ENCODE results near the gene RNF187.
A peak's percentile ranks its signal among the peaks of the same experiment; 100 is the strongest.
"Not testable (repeated sequence)": the region's sequence is repeated elsewhere in the genome, so short reads cannot be mapped to it uniquely, and the experiment has no call there.

RNF187 gene

DNA sequence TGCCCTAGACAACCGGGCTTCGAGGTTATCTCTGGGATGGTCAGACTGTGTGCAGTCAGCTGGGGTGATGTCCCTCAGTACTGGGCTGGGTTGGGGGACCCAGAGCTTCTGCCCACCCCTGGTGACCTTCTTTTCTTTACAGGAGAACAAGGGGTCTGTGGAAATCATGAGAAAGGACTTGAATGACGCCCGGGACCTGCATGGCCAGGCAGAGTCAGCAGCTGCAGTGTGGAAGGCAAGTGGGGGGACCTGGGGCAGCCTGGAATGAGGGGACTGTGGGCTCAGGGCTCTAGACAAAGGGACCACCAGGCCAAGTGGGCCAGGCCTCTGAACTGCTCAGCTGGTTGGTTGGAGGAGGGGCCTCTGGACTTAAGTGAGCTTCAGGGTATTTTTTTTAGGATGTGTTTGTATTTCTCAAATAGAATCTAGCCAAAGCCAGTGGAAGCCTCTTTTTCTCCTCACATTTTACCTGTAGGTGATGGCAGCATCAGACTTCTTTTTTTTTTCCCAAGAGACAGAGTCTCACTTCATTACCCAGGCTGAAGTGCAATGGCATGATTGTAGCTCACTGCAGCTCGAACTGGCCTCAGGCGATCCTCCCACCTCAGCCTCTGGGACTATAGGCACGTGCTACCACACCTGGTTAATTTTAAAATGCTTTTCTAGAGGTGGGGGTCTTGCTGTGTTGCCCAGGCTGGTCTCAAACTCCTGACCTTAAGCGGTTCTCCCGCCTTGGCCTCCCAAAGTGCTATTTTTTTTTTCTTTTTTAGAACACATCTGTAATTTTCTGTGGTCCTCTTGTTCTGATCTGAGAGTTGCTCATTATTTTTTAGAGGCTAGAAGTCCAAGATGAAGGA lies 1.9 kb downstream of the RNF187 start:
- no peak for DNase-seq

DNA sequence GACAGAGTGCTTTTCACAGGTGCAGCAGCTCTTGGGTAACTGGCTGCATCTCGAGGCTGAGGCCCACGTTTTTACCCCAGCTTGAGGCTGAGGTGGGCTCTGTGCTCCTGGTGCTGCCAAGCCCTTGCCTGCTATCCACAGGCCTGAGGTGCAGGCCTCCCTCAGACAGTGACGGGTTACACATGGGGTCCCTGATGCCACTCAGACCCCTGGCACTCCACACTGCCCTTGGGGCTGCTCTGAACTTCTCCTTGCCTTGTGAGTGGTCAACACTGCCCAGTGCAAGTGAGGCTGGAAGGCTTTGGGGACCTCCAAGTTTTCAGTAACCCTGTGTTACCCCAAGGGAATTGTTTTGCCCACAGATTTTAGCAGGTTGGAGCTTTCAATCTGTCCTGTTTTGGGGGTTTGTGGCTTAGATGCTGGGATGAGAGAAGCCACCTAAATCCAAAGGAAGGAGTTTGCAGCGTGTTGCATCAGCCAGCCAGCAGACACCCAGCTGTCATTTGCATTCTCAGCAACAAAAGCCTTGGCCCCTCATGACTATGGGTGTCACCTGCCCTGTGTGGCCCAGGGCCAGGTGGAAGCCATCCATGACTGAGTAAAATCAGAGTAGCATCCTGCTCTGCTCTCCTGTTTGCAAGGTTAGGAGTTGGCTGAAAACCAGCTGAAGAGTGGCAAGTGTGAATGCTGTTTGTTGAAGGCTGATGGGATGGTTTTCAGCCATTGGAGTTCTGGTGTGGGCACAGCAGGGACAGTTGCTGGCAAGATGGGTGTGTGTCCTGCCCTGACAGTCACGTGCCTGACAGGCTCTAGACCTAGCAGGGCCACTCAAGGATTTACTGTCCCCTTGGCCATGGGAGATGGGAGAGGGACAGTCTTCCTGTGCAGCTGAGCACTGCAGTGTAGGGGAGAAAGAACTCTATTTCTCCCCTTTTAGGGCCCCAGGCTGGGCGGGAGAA lies 3.2 kb downstream of the RNF187 start:
- DNase-seq, result peak; percentile 82

DNA sequence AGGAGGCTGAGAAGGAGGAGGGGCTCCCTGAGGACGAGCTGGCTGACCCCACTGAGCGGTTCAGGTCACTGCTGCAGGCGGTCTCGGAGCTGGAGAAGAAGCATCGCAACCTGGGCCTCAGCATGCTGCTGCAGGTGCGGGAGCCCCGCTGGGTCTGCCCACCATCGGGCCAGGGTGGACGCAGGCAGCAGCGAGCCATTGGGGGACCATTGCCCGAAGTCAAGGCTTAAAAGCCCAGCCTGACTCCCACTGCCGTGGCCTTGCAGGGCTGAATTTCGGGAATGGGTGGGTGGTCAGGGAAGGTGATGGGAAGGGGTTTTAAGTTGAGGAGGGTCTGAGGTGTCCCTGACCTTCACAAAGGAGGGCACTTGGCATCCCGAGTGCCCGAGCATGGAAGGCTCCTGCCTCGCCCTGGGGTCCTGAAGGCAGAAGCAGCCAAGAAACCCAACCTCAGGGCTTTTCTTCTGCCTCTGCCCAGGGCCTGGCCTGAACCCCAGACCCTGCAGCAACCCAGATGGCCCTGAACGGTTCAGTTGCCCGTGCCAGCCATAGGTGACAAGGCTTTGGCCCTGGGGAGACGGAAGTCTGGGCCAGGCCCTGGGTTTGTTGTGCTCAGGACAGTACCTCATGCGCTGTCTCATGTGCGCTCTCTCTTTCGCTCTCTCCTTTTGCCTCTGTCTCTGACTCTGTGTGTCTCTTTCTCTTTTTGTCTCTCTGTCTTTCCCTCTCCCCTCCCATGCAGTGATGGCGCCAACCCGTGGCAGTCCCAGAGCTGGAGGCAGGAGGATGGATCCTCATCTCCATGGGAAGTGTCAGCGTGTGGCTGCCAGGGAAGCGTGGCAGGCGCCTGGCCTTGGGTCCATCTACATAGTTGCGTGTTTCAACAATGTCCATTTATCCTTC lies 6.2 kb downstream of the RNF187 start:
- no peak for DNase-seq

DNA sequence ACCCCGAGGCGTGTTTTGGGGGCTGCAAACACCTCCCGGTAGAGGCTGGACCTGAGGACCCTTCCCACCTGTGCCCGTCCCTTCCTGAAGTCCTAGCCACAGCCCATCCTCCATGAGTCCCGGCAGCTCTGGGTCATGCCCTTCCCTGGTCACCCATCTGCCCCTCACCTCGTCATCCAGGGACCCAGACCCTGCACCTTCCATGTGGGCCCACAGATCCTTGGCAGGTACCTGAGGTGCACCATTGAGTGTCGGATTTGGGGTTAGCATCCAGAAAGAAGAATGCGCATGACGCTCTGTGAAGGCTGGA lies 6.8 kb downstream of the RNF187 start:
- DNase-seq, result no peak

DNA sequence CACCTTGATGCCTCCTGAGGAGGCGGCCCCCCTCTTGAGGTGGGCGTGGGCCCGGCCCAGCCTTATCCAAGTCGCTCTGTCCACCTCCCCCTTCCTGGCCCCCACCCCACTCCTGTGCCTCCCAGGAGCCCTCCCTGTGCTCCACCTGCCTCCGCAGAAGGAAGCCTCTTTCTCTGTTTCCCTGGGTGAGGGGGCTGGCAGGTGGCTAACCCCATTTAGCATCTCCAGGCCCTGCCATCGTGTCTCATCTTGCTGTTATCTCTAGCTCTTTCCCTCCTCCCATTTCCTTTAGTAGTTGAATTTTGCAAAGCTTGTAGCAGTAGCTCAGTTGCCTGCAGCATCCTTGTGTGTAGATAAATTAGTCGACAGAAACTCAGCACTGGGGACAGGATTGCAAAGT lies 7.2 kb downstream of the RNF187 start:
- no peak for DNase-seq

DNA sequence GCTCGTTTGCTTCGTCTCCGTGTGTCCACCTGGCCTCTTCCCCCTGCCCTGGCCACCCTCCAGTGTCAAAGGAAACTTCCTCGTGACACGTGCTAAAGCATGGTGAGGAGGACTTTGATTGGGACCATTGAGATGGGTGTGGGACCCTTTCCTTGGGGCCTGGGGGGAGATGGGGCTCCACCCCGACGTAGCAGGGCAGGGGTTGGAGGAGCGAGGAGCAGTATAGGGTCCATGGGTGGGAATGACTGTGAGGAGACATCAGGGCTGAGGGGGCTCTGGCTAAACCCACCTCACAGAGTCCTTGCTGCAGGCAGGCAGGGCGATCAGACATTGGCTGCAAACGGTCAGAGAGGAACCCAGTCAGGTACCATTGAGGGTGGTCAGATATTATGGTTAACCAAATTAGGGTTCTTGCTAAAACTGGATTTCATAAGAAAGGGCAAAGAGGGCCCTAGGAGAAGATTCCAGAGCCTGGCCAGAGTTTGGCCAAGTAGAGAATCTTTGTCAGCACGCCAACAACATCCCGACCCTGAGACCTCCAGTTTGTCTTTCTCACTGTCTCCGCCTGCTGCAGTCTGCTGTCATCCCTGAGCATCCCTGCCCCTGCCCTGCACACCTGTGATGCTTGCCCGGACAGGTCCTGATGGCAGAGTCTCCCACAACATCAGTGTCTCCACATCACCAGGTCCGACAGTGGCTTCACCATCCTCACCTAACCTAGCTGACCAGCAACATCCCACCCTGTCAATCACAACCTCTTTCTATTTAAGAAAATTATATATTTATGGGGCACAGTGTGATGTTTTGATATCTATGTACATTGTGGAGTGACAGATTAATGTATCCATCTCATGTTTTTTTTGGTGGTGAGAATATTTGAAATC lies 8.0 kb downstream of the RNF187 start:
- no peak for DNase-seq

DNA sequence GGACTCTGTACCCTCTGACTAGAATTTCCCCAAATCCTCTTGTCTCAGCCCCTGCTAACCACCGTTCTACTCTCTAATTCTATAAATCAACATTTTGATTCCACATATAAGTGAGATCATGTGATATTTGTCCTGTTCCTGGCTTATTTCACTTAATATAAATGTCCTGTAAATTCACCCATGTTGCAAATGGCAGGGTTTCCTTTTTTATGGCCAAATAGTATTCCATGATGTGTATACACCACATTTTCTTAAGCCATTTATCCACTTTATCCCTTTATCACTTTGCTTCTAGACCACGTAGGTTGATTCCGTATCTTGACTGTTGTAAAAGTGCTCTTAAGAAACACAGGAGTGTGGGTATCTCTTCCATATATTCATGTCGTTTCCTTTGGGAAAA lies 8.9 kb downstream of the RNF187 start:
- no peak for DNase-seq

DNA sequence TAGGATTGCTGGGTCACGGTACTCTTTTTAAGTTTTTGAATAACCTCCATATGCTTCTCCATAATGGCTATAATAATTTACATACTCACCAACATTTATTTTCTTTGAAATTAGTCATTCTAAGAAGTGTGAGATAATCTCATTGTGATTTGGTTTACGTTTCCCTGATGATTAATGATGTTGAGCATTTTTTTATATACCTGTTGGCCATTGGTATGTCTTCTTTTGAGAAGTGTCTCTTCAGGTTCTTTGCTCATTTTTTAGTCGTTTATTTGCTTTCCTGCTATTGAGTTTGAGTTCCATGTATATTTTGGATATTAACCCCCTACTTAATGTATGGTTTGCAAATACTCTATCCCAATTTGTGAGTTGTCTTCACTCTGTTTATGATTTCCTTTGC lies 9.3 kb downstream of the RNF187 start:
- DNase-seq, result no peak

DNA sequence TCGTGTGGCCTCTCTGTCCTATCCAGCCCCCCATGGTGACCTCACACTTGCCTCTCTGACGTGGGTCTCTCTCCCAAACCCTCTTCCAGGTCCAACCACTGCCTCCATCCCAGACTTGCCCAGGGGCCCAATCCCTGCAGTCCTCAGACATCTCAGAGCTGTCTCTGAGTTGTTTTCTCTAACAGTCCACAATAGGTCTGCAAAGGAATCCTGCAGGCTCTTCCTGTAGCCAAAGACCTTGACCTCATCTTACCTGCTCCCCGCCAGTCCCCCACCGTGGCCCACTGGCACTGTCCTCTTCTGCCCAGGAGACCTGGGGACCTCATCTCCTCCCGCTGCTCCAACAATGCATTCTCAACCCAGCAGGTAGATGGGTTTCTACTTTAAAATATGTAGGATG lies 10.0 kb downstream of the RNF187 start:
- DNase-seq, result no peak

DNA sequence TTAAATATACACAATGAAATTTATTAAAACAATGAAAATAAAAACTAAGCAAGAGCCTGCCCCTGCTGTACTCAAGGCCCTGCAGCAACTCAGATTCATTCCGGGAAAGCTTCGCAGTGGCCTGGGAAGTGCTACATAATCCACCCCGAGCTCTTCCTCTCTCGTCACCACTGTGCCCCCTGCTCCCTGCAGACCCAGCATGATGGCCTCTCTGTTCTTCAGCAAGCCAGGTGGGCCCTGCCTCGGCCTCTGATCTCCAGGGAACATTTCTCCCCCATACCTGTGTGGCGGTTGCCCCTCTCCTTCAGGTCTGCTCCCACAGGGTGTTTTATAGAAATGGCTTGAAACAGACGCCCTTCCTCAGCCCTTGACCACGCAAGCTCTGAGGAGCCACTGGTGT lies 10.6 kb downstream of the RNF187 start:
- no peak for DNase-seq

DNA sequence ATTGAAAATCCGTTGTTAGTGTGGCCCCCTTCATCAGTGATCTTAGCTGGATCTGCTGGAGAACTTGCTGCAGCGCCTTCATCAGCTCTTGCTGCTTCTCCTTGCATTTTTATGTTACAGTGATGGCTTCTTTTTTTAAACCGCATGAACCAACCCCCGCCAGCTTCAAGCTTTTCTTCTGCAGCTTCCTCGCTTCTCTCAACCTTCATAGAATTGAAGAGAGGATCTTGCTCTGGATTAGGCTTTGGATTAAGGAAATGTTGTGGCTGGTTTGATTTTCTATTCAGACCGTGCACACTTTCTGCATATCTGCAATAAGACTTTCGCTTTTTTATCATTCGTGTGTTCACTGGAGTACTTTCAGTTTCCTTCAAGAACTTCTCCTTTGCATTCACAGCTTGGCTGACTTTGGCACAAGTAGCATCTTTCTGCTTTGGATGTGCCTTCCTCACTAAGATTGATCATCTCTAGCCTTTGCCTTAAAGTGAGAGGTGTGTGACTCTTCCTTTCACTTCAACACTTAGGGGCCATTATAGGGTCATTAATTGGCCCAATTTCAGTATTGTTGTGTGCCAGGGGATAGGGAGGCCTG lies 13.1 kb downstream of the RNF187 start:
- no peak for DNase-seq

DNA sequence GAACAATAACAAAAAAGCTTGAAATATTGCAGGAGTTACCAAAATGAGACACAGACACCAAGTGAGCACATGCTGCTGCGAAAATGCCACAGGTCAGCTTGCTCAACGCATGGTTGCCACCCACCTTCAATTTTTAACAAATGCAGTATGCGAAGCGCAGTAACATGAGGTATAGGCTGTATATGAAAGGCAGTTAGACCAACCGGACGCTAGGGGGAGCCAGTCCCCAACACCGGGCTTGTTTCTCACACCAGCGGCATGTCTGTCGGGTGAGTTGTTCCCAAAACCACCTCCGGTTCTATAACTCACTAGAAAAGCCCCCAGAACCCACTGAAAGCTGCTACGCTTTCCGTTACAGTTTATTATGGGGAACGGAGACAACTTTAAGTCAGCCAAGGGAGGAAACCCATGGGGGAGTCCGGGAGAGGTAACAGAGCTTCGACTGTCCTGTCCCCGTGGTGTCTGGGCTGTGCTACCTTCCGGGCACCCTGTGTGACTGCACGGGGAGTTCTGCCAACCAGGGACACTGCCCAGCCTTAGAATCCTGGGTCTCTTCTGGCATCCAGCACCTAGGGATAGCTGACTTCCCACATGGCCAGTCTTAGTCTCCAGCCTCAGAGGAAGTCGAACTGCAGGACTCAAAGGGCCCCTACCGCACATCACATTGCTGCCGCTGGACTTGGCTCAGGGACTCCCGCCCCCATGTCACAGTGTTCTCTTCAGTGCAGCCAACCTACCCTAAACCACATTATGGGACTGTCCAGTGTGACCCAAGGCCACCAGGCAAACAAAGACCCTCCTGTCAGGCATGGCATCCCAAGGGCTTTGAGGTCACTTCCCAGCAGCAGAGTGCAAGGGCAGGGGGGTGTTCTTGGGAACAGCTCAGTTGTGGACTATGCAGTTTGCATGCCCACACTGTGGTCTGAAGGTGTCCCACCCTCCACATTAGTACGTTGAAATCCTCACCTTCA lies 14.0 kb downstream of the RNF187 start:
- DNase-seq, result peak; percentile 49

DNA sequence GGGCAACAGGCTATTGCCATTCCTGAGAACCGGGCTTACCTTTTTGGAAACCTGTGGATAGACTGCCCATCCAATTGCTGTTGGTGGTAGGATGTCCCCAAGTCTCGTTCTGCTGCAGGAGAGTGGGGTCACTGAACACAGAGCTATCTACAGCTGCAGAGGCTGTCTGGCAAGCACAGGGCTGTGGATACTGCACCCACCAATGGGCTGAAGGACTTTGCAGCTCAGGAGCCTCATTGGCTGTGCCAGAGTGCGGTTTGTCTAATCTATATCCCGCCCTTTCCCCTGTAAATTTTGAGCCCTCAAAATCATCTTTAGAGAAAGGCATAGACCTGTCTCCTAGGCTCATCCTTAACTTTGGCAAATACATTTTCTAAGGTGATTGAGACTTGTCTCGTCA lies 15.3 kb downstream of the RNF187 start:
- DNase-seq, result no peak

DNA sequence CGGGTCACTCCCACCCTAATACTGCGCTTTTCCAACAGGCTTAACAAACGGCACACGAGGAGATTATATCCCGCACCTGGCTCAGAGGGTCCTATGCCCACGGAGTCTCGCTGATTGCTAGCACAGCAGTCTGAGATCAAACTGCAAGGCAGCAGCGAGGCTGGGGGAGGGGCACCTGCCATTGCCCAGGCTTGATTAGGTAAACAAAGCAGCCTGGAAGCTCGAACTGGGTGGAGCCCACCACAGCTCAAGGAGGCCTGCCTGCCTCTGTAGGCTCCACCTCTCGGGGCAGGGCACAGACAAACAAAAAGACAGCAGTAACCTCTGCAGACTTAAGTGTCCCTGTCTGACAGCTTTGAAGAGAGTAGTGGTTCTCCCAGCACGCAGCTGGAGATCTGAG lies 18.8 kb downstream of the RNF187 start:
- not testable (repeated sequence) for DNase-seq

DNA sequence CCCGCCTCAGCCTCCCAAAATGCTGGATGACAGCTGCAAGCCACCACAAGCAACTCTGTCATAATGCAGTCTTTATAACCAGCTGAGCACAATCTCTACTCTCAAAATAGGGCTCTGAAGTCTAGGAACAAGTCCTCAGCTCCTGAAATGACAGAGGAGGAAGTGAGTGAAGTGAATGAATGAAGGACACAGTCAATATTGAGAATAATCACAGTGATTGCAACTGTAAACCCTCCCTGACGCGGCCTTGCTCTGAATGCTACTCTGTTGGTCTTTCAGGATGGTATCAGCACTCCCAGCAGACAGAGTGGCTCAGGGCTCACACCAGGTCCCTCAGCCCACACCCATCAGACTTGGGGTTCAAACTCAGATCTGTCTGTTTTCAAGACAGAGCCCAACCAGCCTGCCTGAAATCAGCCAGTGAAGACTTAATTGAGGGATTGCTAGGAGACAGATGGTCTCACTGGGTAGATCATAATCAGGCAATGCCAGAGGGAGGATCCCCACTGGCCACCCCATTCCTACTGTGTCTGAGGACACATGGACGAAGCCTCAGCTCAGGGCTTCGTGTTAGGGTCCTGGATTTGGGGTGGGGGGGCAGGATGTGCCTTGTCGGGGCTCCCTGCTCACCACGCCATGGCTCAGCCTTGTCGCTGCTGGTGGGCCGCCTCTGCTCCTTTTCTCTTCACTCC lies 20.9 kb downstream of the RNF187 start:
- no peak for DNase-seq

DNA sequence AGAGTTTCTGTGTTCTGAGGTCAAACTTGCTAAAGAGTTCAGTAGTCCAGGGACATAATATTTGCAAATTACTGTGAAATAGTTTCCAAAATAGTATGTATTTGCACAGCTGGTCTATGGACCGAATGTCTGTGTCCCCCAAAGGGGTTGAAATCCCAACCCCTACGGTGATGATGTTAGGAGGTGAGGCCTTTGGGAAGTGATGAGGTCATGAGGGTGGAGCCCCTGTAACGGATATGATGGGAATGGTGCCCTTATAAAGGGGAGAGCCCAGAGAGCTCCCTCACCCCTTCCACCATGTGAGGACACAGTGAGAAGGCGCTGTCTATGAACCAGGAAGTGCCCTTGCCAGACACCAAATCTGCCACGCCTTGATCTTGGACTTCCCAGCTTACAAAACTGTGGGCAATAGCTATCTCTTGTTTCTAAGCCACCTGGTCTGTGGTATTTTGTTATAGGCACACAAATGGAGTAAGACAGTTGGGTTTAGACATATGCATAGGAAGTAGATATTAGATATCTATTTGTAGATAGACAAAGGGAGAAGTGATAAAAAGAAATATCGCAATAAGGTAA lies 21.7 kb downstream of the RNF187 start:
- no peak for DNase-seq

DNA sequence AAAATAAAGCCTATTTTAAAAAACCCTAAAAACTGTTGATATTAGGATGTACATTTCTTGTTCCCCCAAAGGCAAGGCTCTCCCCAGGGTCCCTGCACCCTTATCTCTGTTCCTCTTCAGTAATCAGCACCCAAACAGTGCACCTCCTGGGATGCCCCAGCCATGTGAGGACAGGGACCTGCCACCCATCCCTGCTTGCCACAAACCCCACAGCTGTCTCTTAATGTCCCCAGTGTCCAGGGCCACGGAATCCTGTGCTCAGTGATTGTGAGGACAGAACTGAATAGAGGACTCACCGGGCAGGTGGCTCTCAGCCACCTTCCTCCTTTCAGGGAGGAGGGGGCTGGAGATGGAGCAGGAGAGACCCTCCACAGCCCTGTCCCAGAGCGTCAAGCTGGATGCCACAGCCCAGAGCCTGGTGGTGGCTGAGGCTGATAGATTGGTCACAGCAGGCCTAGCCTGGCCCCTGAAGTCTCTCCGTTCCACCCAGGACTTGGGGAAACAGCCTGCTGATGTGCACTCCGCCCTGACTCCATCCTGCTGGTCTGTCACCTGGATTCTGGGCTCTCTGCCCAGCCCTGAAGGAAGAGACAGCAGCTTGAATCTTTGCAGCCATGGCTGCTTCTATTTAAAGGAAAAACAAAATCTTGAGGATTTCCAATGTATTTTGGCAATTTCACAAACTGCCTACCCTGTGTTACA lies 23.1 kb downstream of the RNF187 start:
- DNase-seq, result no peak

DNA sequence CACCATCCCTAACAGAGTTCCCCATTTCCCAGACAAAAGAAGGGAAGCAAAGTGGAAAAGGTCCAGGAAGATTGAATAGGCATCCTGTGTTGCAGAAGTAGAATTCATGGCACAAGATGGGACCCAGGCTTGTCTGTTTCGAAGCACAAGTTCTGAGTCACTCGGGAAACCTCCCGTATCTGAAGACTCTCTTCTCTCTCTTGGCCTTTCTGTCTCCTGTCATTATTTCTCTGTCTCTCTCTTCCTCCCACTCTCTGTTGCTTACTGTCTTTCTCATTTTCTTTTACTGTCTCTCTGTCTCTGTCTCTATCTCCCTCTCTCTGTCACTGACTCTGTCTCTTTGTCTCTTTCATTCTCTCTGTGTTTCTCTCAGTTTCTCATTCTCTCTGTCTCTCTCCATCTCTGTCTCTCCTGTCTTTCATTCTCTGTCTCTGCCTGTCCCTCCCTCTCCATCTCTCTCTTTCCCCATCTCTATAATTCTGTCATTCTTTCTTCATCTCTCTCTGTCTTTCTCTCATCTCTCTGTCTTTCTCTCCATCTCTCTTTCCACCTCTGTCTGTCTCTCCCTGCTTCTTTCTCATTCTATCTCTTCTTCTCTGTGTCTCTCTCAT lies 23.7 kb downstream of the RNF187 start:
- DNase-seq, result no peak

Data from NCI-H1105 (cell line).